Measurements from ENCODE around the gene RPS19. TPM values are rescaled to one million over a fixed set of nuclear protein-coding genes. Genes with fewer than 3 reads are reported as not detected.

The RPS19 gene
- total and polyA plus RNA-seq, 10 of the 15 experiments (the other 5 are each of a cell fraction or from before 2014, with no cell fraction given), result 2,615 to 5,578 (median 4,127) TPM

DNA sequence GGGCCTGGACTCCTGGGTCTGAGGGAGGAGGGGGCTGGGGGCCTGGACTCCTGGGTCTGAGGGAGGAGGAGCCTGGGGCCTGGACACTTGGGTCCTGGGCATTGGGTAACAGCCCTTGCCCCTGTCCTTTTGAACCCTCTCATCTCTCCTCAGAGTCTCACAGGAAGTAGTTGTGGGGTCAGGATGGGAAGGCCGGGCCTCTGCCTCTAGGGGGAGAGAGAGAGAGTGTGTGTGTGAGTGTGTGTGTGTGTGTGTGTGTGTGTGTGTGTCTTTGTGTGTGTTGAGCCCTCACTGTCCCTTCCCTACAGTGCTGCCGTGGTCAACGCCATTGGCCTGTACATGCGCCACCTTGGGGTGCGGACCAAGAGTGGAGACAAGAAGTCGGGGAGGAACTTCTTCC, 33.8 kb downstream of the RPS19 start (continued):
- TF ChIP-seq, protein P1, sequence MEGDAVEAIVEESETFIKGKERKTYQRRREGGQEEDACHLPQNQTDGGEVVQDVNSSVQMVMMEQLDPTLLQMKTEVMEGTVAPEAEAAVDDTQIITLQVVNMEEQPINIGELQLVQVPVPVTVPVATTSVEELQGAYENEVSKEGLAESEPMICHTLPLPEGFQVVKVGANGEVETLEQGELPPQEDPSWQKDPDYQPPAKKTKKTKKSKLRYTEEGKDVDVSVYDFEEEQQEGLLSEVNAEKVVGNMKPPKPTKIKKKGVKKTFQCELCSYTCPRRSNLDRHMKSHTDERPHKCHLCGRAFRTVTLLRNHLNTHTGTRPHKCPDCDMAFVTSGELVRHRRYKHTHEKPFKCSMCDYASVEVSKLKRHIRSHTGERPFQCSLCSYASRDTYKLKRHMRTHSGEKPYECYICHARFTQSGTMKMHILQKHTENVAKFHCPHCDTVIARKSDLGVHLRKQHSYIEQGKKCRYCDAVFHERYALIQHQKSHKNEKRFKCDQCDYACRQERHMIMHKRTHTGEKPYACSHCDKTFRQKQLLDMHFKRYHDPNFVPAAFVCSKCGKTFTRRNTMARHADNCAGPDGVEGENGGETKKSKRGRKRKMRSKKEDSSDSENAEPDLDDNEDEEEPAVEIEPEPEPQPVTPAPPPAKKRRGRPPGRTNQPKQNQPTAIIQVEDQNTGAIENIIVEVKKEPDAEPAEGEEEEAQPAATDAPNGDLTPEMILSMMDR (IDR thresholded peaks at IDR 0.05 in 2 of 3, conservative IDR thresholded peaks at IDR 0.05 in 1 of 3; ENCODE audit: control insufficient read depth in 2 of 3, extremely low read depth in 1 of 3, insufficient read depth in 1 of 3, low read depth in 3 of 3, low read length in 3 of 3), result peak; percentile 19 to 29 (median 20); a peak in 2 of 6 replicates
- no peak for TF ChIP-seq RBBP5 (conservative IDR thresholded peaks at IDR 0.05)
- TF ChIP-seq RAD51 (IDR thresholded peaks at IDR 0.05), result no peak
- TF ChIP-seq USF1 (IDR thresholded peaks at IDR 0.05; ENCODE audit: borderline replicate concordance, extremely low read length, insufficient read depth, low read depth, low read length), result no peak
- no peak for TF ChIP-seq PKNOX1 (IDR thresholded peaks at IDR 0.05)
- TF ChIP-seq, protein P2, sequence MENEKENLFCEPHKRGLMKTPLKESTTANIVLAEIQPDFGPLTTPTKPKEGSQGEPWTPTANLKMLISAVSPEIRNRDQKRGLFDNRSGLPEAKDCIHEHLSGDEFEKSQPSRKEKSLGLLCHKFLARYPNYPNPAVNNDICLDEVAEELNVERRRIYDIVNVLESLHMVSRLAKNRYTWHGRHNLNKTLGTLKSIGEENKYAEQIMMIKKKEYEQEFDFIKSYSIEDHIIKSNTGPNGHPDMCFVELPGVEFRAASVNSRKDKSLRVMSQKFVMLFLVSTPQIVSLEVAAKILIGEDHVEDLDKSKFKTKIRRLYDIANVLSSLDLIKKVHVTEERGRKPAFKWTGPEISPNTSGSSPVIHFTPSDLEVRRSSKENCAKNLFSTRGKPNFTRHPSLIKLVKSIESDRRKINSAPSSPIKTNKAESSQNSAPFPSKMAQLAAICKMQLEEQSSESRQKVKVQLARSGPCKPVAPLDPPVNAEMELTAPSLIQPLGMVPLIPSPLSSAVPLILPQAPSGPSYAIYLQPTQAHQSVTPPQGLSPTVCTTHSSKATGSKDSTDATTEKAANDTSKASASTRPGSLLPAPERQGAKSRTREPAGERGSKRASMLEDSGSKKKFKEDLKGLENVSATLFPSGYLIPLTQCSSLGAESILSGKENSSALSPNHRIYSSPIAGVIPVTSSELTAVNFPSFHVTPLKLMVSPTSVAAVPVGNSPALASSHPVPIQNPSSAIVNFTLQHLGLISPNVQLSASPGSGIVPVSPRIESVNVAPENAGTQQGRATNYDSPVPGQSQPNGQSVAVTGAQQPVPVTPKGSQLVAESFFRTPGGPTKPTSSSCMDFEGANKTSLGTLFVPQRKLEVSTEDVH (IDR thresholded peaks at IDR 0.05; ENCODE audit: low read depth, partially characterized antibody), result no peak
- no peak for TF ChIP-seq MAX (IDR thresholded peaks at IDR 0.05; ENCODE audit: low read depth, low read length)
- TF ChIP-seq, protein P3, sequence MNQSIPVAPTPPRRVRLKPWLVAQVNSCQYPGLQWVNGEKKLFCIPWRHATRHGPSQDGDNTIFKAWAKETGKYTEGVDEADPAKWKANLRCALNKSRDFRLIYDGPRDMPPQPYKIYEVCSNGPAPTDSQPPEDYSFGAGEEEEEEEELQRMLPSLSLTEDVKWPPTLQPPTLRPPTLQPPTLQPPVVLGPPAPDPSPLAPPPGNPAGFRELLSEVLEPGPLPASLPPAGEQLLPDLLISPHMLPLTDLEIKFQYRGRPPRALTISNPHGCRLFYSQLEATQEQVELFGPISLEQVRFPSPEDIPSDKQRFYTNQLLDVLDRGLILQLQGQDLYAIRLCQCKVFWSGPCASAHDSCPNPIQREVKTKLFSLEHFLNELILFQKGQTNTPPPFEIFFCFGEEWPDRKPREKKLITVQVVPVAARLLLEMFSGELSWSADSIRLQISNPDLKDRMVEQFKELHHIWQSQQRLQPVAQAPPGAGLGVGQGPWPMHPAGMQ (IDR thresholded peaks at IDR 0.05; ENCODE audit: borderline replicate concordance), result no peak
- no peak for TF ChIP-seq YBX1 (IDR thresholded peaks at IDR 0.05)
- no peak for TF ChIP-seq RB1 (IDR thresholded peaks at IDR 0.05; ENCODE audit: borderline replicate concordance)
- TF ChIP-seq SRF (IDR thresholded peaks at IDR 0.05; ENCODE audit: low read depth in 2 of 2, low read length in 2 of 2), result no peak
- TF ChIP-seq TCF7 (IDR thresholded peaks at IDR 0.05; ENCODE audit: borderline replicate concordance), result no peak
- TF ChIP-seq NFIC (IDR thresholded peaks at IDR 0.05; ENCODE audit: low read depth, low read length), result no peak
- TF ChIP-seq RFX5 (IDR thresholded peaks at IDR 0.05; ENCODE audit: low read depth, low read length), result no peak
- no peak for TF ChIP-seq BCL3 (IDR thresholded peaks at IDR 0.05; ENCODE audit: borderline replicate concordance, insufficient read depth, low read depth, low read length, poor library complexity, severe bottlenecking)
- no peak for TF ChIP-seq ZNF207 (IDR thresholded peaks at IDR 0.05; ENCODE audit: borderline replicate concordance)
- no peak for TF ChIP-seq KDM1A (IDR thresholded peaks at IDR 0.05; ENCODE audit: borderline replicate concordance)
- no peak for TF ChIP-seq KLF5 (IDR thresholded peaks at IDR 0.05; ENCODE audit: partially characterized antibody)

Measured in GM12878 (cell line).